Measurements from ENCODE around the gene FAP.

- TF ChIP-seq EP300 (IDR thresholded peaks at IDR 0.05) = no peak
- no peak for TF ChIP-seq POLR2A (IDR thresholded peaks at IDR 0.05)
Observed at GRCh38 chr2:162138310-162138709, 104.9 kb downstream of the FAP start.

Data from gastroesophageal sphincter (tissue), 2 donors.